IPS-NIHi7 (cell line): Measurements from ENCODE around the gene LMBR1L.

Experiments used
- DNase-seq: peaks from one replicate; pipeline ENCODE4 v3.0.0; 2012; ENCODE audit warnings: mixed read lengths; ENCODE audit errors: extremely low spot score

Gene LMBR1L

GRCh38 chr12:49111206-49111605, 559 bp upstream of the LMBR1L start:
- DNase-seq, result no peak

GRCh38 chr12:49109641-49110463, 795 bp downstream of the LMBR1L start:
- peak; percentile 72 for DNase-seq

DNA sequence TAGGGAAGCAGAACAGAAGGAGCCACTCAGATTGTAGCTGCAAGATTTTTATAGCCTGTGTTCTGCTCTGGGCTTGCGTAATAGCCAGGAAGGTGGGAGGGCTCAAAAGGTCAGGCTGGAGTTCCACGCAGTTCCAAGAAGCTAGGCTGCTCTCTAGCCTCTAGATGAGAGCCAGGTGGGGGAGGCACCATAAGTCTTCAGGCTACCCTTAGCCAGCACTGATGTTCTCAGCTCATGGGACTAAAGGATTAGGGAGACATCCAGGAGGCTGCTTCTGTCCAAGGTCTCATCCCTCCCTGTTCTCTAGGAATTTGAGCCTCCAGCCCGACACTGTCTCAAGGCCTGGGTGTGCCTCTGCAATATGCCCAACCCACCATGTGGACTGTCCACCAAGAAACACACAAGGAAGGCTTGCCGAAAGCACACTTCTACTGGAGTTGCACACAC, 1.7 kb downstream of the LMBR1L start:
- DNase-seq, result no peak

DNA sequence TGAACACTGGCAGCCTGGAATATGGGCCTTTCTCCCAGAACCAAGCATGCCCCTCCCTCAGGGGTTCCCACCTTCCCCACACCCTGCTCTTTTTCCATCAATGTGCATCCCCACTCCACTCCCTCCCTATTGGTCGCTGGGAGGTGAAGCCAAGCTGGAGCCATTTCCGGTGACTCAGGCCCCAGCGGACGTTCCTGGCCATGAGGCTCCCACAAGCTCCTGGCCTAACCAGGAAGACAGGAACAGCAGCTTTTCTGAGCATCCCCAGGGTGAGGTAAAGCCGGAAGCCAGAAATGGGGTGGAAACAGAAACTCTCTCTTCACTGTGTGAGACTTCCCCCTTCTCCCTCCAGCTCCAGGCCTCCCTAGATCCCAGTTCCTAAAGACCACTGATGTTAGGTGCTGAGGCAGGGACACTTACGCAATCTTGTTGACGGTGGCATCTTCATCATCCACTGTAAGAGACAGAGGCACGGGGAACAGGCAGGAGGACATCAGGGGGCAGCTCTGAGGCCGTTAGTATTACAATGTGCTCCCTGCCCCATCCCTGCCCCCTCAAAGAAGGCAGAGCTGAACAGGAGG, 5.1 kb downstream of the LMBR1L start:
- DNase-seq, result no peak

- no peak for DNase-seq
These were observed 5.8 kb downstream of the LMBR1L start for GRCh38 chr12:49104822-49105221.

DNA sequence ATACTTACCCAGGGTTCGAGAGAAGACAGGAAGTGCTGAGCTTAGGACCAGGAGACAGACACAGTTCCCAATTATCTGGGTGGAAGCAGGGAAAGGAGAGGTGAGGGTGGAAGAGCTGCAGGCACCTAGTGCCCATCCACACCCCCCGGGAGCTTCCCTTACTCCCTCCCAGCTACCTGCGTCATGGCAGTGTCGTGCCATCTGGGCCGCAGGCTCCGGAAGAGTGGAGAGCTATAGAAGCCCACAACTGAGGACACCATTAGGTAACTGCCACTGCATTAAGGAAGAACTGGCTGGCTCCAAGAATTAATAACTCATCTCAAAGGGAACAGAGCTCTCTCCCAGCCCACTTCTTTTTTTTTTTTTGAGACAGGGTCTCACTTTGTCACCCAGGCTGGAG, 10.3 kb downstream of the LMBR1L start:
- no peak for DNase-seq

GRCh38 chr12:49098703-49099102, 11.9 kb downstream of the LMBR1L start:
- no peak for DNase-seq

GRCh38 chr12:49098035-49098451, 12.6 kb downstream of the LMBR1L start:
- peak; percentile 89 for DNase-seq

GRCh38 chr12:49097381-49097780, 13.3 kb downstream of the LMBR1L start:
- no peak for DNase-seq

DNA sequence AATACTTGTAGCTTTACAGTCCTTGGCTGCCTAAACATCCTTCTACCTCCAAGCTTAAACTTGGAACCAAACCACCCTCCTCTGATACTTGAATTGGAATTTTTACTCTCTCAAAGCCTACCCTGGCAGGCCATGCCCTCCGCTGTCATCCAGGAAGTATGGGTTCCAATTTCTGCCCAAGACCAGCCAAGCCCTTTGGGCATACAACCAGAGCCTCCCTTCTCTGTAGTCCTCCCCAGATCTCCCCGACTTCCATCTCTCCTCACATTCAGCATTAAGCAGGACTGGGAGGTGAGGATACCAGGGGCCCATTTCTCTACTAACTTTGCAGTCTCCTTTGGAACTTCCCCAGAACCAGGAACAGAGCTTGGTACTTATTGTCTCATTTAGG, 15.7 kb downstream of the LMBR1L start:
- DNase-seq, result no peak

- DNase-seq, result peak; percentile 70
These were observed 16.3 kb downstream of the LMBR1L start, which contains the start of gene DHH for GRCh38 chr12:49094160-49094974. TSS of gene DHH (minus strand) at chr12:49094801. CDS start at chr12:49094512, 289 bp downstream.

GRCh38 chr12:49093792-49094159, 16.9 kb downstream of the LMBR1L start:
- no peak for DNase-seq

- DNase-seq, result no peak
These were observed 17.7 kb downstream of the LMBR1L start for GRCh38 chr12:49092816-49093406.

DNA sequence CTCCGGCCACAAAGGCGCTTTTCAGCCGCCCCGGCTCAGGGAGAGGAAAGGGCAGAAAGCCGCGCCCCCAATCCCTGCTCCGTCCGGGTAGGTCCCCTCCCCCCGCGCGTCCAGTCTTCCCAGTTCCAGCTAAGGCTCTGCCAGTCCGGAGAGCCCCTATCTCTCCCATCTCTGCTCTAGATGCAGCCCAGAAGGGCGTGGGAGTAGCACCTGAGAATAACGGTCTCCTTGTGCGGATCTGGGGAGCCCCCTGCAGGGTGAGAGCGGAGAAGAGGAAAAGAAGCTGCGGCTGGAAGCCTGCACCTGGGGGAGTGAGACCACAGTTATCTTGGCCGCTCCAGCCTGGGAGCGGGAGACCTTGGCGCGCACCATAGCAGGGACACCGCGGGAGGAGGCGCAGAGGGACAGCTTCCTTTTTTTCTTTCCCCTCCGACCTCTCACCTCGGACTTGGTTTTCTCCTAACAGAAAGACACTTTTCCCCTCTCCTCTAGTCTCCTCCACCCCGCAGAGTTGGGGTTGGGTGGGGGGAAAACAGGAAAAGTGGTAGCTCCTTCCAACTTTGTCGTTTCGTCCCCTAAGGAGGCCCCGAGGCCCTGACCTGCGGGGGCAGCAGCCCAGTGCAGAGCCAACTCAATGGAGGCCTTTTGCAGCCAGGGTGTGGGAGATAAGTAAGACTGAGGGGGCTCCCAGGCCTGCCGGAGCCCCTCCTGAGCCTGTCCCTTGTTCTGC, 18.4 kb downstream of the LMBR1L start:
- DNase-seq, result peak; percentile 75

- no peak for DNase-seq
These were observed 18.9 kb downstream of the LMBR1L start for GRCh38 chr12:49091836-49092085.

DNA sequence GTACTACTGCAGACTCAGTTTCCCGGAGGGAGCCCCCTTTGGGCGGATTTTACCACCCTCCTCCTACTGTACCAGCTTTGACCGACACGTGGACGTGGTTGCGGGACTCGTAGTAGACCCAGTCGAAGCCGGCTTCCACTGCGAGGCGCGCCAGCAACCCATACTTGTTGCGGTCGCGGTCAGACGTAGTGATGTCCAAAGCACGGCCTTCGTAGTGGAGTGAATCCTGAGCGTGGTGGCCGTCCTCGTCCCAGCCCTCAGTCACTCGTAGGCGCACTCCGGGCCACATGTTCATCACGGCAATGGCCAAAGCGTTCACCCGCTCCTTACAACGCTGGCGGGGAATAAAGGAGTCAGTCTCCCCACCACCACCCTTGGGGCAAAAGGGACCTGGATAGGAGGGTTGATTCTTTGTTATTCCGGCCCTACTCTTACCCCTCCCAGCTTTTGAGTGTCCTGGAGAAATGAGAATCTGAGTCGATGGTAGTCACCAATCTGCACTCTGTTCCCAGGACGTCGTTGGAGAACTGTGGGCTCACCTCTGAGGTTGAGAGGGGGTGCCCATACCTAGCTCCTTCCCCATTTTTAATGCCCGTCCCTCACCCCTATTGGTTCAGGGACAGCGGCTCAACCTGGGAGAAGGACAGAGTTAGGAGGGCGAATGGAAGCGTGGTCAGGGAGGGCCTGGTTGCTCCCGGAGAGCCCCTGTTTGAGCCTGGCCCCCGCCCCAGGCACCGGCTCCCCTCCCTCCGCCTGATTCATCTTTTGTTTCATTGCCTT, 19.4 kb downstream of the LMBR1L start:
- no peak for DNase-seq

DNA sequence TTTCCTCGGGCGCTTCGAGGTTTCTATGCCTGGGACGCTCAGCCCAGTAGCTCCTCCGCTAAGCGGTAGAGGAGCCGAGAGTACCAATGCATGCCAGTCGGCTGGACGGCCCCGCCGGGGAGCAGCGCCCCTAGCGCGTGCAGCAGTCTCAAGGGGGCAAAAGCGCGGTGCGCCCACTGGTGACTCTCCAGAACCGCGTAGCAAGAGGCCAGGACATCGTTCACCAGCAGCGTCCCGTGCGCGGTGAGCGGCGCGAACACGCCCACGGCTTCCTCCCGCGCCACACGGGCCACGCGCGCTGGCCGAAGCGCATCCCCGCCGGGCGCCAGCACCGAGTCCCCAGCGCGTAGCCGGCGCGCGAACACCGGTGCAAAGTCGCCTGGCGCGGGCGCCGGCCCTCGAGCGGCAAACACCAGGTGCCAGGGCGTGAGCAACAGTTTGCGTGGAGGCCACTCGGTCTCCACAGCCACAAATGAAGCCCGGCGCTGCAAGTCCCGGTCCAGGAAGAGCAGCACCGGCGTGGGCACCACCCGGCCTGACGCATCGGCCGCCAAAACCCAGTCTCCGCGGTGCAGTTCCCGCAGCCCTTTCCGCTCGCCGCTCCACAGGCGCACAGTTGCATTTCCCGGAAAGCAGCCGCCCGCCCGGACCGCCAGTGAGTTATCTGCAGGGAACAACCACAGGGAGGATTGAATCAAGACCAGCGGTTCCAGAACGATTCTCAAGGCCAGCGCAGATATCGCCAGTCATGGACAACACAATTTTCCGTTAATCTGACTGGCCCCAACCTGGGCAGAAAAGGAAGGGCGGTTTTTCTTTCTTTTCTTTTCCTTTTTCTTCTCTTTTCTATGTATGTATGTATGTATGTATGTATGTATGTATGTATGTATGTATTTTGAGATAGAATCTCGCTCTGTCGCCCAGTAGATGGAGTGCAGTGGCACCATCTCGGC, 20.6 kb downstream of the LMBR1L start:
- peak; percentile 32 for DNase-seq

- DNase-seq, result no peak
These were observed 21.7 kb downstream of the LMBR1L start for GRCh38 chr12:49088932-49089330.

DNA sequence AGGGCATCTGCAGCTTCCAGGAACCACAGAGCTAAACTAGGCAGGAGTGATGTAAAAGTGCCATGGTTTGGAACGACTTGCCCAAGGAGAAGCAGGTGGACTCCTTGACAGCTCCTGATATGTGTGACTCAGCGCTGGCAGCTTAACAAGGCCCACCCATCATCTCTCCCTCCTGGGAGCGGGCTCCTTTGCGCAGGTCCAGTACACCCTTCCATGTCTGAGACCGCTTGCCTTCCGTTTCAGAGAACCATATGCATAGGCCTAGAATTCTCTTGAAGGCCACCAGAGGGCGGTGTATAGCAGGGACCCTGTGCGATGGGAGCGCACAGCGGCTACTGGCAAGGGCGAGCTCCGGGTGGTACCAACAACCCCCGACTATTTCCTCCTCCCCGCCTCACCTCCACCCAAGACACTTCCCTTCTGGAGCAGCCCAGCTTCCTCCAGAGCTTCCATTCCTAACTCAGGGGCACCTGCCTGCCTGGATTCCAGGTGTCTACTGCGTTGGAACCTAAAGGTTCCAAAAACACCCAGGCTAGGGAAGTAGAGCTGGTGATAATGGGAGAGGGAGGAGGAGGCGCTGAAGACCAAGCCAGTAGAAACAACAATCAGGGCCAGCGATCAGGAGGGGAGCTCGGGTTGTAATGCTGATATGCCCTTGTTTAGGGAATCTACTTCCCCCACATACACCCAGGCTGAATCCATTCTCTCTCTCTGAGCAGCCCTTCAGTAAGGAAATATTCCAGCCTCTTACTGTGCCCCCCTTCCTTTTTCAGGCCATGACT, 22.3 kb downstream of the LMBR1L start:
- DNase-seq, result peak; percentile 84
